22Rv1 (cell line): Measurements from ENCODE around the gene GNB1.
A peak's percentile ranks its signal among the peaks of the same experiment; 100 is the strongest.

ENCODE experiments used
- H3K27ac ChIP-seq: fragments of 450-650 bp; 2 replicates; pipeline ENCODE4 v1.5.1; 2017
- ZFX ChIP-seq: fragments of 450-650 bp; IDR thresholded peaks from 2 replicates; pipeline ENCODE4 v1.6.1; 2017; ENCODE audit warnings: antibody characterized with exemption, borderline replicate concordance
- TF ChIP-seq, protein P1 (sequence below): fragments of 450-650 bp; IDR thresholded peaks from 2 replicates; pipeline ENCODE4 v1.5.1; 2017; ENCODE audit warnings: mild to moderate bottlenecking

Gene GNB1

DNA sequence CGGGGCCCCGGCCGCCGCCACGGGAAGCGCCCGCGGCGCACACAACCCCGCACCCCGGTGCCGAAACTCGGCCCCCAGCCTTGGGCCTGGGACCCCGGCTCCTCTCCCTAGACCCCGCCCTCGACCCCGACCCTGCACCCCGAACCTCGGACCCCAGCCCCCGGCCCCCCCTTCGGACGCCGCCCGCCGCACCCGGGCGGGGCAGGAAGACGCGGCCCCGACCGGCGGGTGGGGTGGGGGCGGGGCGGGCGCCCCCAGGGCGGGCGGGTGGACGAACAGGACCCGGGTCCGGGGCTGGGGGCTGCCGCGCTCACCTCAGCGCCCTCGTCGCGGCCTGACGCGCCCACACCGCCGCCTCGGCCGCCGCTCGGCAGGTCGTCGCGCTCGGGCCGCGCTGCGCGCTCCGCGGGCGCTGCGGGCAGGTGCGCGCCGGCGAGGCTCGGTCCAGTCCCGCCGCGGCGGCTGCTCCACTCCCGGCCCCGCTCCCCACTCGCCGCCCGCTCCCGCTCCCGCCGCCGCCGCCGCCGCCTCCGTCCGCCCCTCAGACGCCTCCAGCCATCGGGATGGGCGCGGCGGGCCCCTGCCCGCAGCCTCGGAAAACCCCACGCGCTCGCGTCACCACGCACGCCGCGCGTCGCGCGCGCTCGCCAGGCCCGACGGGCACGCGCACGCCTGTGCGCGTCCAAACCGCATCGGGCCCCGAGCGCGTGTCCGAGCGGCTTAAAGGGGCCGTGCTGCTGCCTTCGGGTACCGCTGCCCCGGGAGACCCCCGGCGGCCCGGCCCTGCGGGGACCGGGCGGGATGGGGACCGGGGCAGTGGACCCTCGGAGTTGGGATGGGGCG is at the start of gene GNB1:
Gene GNB1, minus strand, starts transcription at position 582 of the 843 bp plus-strand sequence. CDS start 65,634 bp downstream, outside the sequence.
- TF ChIP-seq, protein P1, sequence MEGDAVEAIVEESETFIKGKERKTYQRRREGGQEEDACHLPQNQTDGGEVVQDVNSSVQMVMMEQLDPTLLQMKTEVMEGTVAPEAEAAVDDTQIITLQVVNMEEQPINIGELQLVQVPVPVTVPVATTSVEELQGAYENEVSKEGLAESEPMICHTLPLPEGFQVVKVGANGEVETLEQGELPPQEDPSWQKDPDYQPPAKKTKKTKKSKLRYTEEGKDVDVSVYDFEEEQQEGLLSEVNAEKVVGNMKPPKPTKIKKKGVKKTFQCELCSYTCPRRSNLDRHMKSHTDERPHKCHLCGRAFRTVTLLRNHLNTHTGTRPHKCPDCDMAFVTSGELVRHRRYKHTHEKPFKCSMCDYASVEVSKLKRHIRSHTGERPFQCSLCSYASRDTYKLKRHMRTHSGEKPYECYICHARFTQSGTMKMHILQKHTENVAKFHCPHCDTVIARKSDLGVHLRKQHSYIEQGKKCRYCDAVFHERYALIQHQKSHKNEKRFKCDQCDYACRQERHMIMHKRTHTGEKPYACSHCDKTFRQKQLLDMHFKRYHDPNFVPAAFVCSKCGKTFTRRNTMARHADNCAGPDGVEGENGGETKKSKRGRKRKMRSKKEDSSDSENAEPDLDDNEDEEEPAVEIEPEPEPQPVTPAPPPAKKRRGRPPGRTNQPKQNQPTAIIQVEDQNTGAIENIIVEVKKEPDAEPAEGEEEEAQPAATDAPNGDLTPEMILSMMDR, result no peak
- TF ChIP-seq ZFX, result no peak

DNA sequence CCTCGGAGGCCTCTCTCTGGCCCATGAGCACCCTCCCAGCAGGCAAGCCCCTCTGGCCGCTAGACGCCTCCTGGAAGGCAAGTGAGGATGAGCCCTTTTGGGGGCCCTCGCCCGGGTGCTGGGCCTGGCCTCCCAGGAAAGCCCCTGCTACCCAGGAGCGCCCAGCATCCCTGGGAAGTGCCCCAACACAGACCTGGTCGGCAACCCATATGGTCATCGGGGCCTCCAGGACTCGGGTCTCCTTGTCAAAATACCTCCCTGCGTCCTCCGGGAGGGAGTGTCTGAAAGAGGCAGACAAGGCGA is 49.2 kb upstream of the GNB1 start:
- TF ChIP-seq, protein P1, result no peak
- TF ChIP-seq ZFX, result no peak
- no peak overlapping the region for H3K27ac ChIP-seq

More for the DNA sequence above, at the start of gene GNB1:
- peak within 1 kb of the TSS; percentile 76 for H3K27ac ChIP-seq

DNA sequence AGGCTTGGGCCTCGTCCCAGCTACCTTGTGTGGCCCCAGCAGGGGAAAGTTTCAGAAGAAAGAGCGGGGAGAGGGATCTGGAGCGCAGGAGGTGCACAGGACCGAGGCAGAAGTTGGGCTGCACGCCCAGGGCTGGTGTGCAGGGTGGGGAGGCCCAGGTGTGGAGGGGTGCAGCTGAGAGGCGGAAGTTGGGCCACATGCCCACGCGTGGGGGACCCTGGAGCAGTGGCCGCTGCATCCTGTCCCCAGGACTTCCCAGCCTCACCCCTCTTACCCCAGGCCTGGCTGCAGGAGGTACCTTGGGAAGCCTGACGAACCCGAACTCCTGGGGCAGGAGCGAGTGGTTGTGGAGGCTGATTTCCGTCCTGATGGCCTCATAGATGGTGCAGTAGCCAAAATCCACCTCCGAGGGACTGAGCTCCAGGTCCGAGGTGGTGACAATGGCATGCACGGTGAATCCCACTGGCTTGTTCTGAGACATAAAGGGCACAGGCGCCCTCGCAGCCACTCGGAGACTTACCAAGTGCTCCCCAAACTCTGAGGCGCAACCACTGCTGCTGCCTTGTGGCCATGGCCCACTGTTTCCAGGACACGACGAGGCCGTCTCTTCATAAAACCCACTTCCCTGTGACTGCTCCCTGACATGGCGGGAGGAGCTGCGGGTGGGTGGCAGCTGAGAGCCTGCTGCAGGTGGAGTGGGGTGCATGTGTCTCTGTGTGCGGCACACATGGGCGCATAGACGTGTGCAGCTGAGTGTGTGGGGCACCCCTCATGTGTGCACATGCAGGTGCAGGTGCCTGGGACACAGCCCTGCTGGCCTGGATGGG is 48.6 kb upstream of the GNB1 start:
- TF ChIP-seq, protein P1, result no peak
- no peak for TF ChIP-seq ZFX
- H3K27ac ChIP-seq, result no peak overlapping the region

DNA sequence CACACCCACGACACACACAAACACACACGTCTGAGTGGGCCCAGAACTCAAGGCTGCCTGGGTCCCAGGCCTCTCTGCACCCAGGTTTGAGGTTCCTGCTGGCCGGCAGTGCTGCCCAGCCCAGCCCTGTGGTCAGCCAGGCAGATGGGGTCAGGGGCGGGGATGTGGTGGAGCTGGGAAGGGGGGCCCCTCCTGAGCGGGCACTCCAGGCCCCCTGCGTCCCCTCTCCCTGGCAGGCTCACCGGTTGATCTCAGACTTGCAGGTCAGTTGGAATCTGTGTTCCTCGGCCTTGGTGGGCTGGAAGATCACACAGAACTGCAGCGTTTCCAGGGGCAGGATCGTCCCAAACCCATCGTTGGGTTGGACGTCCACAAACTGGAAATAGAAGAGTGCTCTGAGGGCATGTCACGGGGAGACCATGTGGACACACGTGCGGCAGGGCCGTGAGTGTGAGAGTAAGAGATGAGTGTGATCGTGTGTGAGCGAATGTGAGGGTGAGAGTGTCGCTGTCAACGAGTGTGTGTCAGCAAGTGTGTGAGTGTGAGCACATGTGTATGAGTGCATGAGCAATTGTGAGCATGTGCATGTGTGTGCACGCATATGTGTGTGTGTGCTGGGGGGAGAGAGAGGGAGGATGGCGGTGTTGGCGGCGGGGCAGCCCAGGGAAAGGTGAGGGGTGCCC is 47.9 kb upstream of the GNB1 start:
- TF ChIP-seq ZFX, result no peak
- TF ChIP-seq, protein P1, result no peak

DNA sequence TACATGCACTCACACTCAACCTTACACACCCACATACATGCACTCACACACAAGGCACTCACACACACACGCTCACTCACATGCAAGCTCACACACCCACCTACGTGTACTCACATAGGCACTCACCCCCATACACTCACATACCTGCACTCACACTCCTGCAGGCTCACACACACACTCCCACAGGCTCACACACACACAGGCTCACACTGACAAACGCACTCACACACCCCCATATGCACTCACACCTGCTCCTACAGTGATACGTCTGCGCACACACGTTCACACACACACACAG is 47.3 kb upstream of the GNB1 start:
- H3K27ac ChIP-seq, result no peak overlapping the region
- TF ChIP-seq ZFX, result no peak
- TF ChIP-seq, protein P1, result no peak

More for the DNA sequence above, 47.9 kb upstream of the GNB1 start:
- no peak overlapping the region for H3K27ac ChIP-seq

DNA sequence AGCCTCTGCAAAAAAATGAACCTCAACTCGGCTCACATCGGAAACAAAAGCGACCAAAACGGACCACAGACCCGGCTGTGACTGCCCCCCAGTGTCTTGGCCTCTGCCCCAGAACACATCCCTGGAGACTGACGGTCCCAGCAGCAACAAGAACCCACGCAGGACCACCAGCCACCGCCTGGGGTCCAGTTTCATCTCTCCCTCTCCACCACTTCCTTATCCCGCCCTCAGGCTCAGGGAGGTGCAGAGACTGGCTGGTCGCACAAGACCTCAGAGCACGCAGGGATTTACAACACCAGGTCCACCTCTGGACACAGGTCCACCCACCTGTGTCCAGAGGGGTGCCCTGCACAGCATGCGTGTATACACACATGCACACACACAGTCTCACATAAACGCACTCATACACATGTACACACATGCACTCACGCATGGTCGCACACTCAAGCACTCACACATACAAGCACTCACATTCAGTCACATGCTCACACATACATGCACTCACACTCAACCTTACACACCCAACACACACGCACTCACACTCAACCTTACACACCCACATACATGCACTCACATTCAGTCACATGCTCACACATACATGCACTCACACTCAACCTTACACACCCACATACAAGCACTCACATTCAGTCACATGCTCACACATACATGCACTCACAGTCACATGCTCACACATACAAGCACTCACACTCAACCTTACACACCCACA is 46.8 kb upstream of the GNB1 start:
- TF ChIP-seq ZFX, result no peak
- TF ChIP-seq, protein P1, result no peak
- no peak overlapping the region for H3K27ac ChIP-seq
